ENCODE results near the gene DLG4.
A peak's percentile ranks its signal among the peaks of the same experiment; 100 is the strongest.
"Not testable (repeated sequence)": the region's sequence is repeated elsewhere in the genome, so short reads cannot be mapped to it uniquely, and the experiment has no call there.

The DLG4 gene

DNA sequence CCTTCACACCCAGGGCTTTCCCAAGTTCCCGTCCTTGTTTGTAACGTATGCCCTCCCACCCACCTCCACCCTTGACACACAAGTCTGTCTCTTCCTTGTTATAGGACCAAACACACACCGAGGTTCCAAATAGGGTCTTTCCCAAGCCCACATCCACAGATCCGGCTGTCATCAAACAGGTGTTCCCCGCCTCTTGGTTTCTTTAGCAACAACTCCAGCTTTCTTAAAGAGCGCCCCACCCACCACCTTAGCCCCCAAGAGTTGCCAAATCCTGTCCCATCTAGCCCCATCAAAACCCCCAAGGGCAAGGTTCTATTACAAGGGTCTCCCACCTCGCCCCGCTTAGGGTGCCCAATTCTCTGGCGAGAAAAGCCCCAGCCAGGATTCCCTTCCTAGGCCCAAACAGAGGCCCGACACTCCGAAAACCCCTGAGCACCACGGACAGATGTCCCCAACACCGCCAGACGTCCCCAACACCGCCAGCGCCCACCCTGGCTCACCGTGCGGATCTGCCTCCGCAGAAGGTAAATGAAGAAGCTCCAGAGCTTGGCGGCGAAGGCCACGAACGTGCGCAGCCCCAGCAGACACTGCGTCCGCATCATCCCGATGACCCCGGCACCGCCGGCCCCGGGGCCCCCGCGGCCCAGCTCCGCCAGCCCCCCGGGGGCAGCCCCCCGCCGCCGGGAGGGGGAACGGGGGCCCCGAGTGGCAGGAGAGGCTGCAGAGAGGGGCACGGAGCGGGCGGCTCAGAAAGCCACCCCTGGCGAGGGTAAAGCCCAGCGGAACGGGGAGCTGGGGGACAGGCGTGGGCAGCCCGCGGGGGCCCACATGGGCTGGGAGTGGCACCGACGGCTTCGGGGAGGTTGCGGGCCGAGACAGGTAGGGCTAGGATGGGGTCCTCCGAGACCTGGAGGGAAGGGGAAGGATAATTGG is 31.3 kb upstream of the DLG4 start:
- no peak for DNase-seq
- in situ Hi-C loops (cut with MboI; ENCODE audit: low pct_unique_long_range_greater_than_20kb, low sequenced_read_pairs): no loop called here

DNA sequence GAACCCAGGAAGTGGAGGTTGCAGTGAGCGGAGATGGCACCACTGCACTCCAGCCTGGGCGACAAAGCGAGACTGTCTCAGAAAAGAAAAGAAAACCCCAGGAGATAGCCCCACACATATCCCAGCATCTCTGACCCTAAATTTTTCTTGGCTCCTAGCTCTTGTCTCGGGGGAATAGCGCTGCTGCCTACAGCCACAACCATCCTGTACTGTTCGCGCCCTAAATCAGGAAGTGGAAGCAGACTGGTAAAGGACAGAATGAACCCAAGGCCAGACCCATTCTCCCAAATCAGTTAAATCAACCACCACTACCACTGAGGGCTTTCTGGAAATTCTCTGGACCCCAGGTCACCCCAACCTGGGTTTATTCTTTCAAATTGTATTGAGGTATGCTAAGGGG is 30.2 kb upstream of the DLG4 start:
- peak; percentile 49 for DNase-seq
- in situ Hi-C loops (cut with MboI; ENCODE audit: low pct_unique_long_range_greater_than_20kb, low sequenced_read_pairs): no loop called here

DNA sequence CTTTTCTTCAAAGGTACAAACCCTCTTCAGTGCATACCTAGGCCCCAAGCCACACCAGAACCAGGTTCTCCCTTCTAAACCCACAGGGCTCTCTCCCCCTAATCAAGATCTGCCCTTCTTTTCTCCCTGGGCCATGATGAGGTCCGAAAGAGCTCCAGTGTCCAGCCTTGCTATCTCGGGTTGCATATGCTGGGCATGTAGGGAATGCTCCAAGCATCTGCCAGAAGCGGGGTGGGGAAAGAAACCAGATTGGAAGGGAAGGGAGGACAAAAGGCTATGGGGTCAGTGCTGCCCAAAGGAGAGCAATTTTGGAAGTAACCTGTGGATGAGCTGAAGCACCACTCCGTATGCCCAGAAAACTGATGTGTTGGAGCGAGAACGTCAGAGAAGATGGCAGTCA is 29.6 kb upstream of the DLG4 start:
- DNase-seq: no peak
- in situ Hi-C loops (cut with MboI; ENCODE audit: low pct_unique_long_range_greater_than_20kb, low sequenced_read_pairs): no loop called here

DNA sequence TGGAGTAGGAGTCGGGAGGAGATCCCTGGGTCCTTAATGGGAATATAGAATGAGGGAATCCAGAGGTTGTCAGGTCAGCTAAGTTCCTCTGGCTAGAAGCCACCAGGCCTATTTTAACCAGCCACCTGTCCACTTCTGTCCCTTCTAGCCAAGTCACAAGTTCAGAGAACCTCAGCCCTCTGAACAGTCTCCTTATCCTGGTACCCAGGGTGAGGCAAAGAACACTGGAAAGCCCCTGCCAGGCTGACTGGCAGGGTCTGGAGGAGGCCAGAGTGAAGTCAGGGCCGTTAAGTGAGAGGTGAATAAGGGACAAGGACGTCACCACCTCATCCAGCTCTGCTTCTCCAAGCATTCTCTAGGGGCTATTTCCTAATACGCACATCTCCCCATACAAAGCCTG is 29.2 kb upstream of the DLG4 start:
- in situ Hi-C loops (cut with MboI; ENCODE audit: low pct_unique_long_range_greater_than_20kb, low sequenced_read_pairs): no loop called here
- DNase-seq: no peak

GRCh38 chr17:7246779-7247178 is 27.1 kb upstream of the DLG4 start:
- in situ Hi-C loops (cut with MboI; ENCODE audit: low pct_unique_long_range_greater_than_20kb, low sequenced_read_pairs): no loop called here
- DNase-seq: no peak

DNA sequence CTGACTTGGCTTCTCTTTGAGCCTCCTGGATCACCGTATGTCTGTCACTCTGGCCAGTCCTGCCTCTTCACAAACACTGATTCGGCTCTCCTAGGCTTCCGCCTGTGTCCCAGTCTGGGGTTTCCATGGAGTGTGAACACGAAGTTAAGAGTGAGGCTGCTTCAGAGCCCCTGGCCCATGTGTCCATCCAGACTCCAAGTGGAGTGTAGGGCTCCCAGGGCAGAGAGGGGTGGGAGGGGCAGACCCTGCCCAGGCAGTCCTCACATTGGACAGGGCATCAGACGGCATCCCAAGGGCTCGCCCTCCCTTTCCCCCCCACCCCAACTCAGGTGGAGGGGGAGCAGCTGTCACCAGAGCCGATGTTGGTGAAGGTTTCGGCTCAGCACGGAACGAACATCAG is 24.2 kb upstream of the DLG4 start:
- in situ Hi-C loops (cut with MboI; ENCODE audit: low pct_unique_long_range_greater_than_20kb, low sequenced_read_pairs); DNase-seq: not testable (repeated sequence)

GRCh38 chr17:7243453-7243729 is 23.8 kb upstream of the DLG4 start:
- DNase-seq: no peak
- in situ Hi-C loops (cut with MboI; ENCODE audit: low pct_unique_long_range_greater_than_20kb, low sequenced_read_pairs): no loop called here

- in situ Hi-C loops (cut with MboI; ENCODE audit: low pct_unique_long_range_greater_than_20kb, low sequenced_read_pairs): no loop called here
- peak; percentile 95 for DNase-seq
Measured at GRCh38 chr17:7242717-7243452, 23.2 kb upstream of the DLG4 start.

- peak; percentile 95 for DNase-seq
- in situ Hi-C loops (cut with MboI; ENCODE audit: low pct_unique_long_range_greater_than_20kb, low sequenced_read_pairs): no loop called here
Measured at GRCh38 chr17:7241783-7242716, 22.4 kb upstream of the DLG4 start, which contains the start of gene GABARAP. GABARAP (minus strand) TSS chr17:7242449; CDS start chr17:7242330, 119 bp downstream.

DNA sequence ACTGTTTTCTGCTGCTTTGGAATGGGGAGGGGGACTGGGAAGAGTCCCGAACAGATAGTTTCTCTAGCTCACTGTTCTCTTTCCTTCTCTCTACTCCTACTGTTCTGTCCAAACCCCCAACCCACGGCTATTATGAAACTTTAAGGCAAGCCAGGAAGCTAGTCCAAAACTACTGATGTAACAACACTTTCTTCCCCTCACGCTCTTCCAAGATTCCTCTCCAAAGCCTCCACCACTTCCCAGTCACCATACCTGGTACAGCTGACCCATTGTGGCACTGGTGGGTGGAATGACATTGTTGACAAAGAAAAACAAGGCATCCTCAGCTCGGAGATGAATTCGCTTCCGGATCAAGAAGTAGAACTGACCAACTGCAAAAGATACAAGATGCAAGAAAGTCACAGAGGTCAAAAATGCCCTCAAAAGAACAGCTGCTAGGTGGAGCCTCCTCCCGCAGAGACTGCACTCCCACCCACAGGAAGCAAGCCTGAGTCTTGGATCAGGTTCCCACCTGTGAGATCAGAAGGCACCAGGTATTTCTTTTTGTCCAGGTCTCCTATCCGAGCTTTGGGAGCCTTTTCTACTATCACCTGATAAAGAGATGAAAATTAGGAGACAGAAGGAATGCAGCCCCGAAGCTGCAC is 21.6 kb upstream of the DLG4 start:
- in situ Hi-C loops (cut with MboI; ENCODE audit: low pct_unique_long_range_greater_than_20kb, low sequenced_read_pairs): no loop called here
- no peak for DNase-seq

- peak; percentile 40 for DNase-seq
- in situ Hi-C loops (cut with MboI; ENCODE audit: low pct_unique_long_range_greater_than_20kb, low sequenced_read_pairs): no loop called here
Measured at GRCh38 chr17:7240375-7240774, 20.7 kb upstream of the DLG4 start.

- in situ Hi-C loops (cut with MboI; ENCODE audit: low pct_unique_long_range_greater_than_20kb, low sequenced_read_pairs): no loop called here
- peak; percentile 100 for DNase-seq
Measured at GRCh38 chr17:7239091-7240027, 19.7 kb upstream of the DLG4 start, which contains the start of gene PHF23. PHF23 (minus strand) TSS chr17:7239457; CDS start chr17:7239279, 178 bp downstream.

DNA sequence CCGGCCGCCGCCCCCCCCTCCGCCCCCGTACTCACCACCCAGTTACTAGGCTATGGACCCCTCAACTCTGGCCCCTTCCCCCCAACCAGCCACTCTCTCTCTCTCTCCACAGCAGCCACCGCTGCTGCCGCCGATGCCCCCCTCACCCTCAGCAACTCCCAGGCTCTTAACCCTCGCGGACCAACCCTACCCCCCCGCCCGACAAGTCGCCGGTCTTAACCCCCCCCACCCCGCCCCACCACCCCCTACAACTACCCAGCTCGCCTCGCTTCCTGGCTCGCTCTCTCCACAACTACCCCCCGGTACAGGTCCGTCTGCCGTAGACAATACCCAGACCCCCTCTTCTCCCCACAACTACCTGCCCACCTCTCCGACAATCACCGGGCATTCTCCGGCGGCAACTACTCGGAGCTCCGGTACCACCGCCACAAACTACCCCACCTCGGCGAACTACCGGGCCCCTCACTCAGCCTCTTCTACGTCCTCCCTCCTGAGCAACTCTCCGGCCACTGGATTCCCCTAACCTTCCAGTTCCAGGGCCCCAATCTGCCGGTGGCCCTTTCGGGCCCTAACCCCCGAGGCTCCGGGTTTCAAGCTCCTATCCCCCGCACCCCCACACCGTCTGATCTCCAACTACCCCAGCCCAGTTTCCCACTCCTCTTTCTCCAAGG is 18.9 kb upstream of the DLG4 start:
- in situ Hi-C loops (cut with MboI; ENCODE audit: low pct_unique_long_range_greater_than_20kb, low sequenced_read_pairs): no loop called here
- DNase-seq: no peak

DNA sequence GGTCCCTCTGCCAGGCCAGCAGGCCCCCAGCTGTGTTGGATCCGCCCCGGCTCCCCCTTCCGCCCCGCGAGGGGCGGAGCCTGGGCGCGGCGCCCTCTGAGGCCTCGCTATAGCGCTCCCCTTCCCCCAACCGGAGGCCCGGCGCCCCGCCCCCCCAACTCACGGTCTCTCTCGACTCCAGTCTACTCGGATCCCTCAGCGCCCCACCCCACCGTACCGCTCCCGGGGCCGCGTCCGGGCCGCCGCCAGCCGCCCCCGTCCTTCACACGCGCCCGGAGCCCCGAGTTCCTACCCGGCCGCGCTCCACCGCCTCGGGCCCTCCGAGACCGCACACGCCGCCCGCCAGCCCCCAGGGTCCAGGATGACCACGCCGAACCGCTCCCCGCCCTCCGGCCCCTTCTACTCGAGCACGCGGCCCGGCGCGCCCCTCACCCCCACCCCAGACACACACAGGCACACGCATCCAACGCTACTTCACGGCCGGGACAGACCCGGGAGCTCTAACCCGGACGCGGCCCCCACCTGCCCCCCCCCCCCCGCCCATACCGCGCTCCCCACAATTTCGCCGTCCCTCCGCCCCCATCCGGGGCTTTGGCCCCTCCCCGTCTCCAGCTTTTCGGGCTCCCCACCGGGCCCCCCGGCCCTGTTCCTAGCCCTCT is 18.3 kb upstream of the DLG4 start:
- in situ Hi-C loops (cut with MboI; ENCODE audit: low pct_unique_long_range_greater_than_20kb, low sequenced_read_pairs): no loop called here
- peak; percentile 59 for DNase-seq

- no peak for DNase-seq
- in situ Hi-C loops (cut with MboI; ENCODE audit: low pct_unique_long_range_greater_than_20kb, low sequenced_read_pairs): no loop called here
Measured at GRCh38 chr17:7237266-7237760, 17.7 kb upstream of the DLG4 start.

GRCh38 chr17:7236808-7237207 is 17.2 kb upstream of the DLG4 start:
- DNase-seq: no peak
- in situ Hi-C loops (cut with MboI; ENCODE audit: low pct_unique_long_range_greater_than_20kb, low sequenced_read_pairs): no loop called here

All from KBM-7 (cell line).